ENCODE results near the gene C16orf90. TPM values are rescaled to one million over a fixed set of nuclear protein-coding genes. Genes with fewer than 3 reads are reported as not detected.

C16orf90 gene
- total RNA-seq, 4 donors from 2014 or later: not detected

- H3K27me3 ChIP-seq: no peaks in the 10 kb centered on the region
- 3 to 6% methylated on average over 10 of the region's 10 CpGs for WGBS, 2 donors
- H3K27ac ChIP-seq: peak overlapping the region; percentile 91 to 96 (median 94)
- H3K4me3 ChIP-seq: peak overlapping the region; percentile 65 to 96 (median 74)
- no peaks in the 10 kb centered on the region for H3K9me3 ChIP-seq
- no peaks in the 10 kb centered on the region for H3K36me3 ChIP-seq
- no peak for DNase-seq (ENCODE audit: low spot score in 2 of 2)
- peaks cover 0 to 69% (median 38%) of the 10 kb centered on the region in 4 donors for H3K4me1 ChIP-seq
- no peak for TF ChIP-seq CTCF (IDR thresholded peaks at IDR 0.05)
- no peak for TF ChIP-seq POLR2A (IDR thresholded peaks at IDR 0.05)
These were observed 36.4 kb downstream of the C16orf90 start for GRCh38 chr16:3458852-3459361.

GRCh38 chr16:3458278-3458851, 36.9 kb downstream of the C16orf90 start:
- 0 to 1% methylated on average over 14 to 31 of the region's 47 CpGs for WGBS, 2 donors
- DNase-seq (ENCODE audit: low spot score in 2 of 2): no peak
- peak overlapping the region; percentile 65 to 96 (median 74) for H3K4me3 ChIP-seq
- no peaks in the 10 kb centered on the region for H3K27me3 ChIP-seq
- H3K27ac ChIP-seq: peak overlapping the region; percentile 91 to 96 (median 94)
- H3K9me3 ChIP-seq: no peaks in the 10 kb centered on the region
- TF ChIP-seq EP300 (IDR thresholded peaks at IDR 0.05) (no peak), CTCF (IDR thresholded peaks at IDR 0.05) (no peak)
- H3K36me3 ChIP-seq: no peaks in the 10 kb centered on the region
- H3K4me1 ChIP-seq: peaks cover 0 to 67% (median 38%) of the 10 kb centered on the region in 4 donors

GRCh38 chr16:3457434-3458252, 37.6 kb downstream of the C16orf90 start:
- Histone ChIP-seq H3K36me3 (no peaks in the 10 kb centered on the region), H3K27ac (peak overlapping the region; percentile 91 to 96 (median 94)), H3K4me1 (peaks cover 0 to 61% (median 38%) of the 10 kb centered on the region in 4 donors), H3K9me3 (no peaks in the 10 kb centered on the region), H3K4me3 (peak overlapping the region; percentile 65 to 96 (median 74)), H3K27me3 (no peaks in the 10 kb centered on the region)
- WGBS, 2 donors: 0 to 28% methylated on average over 3 to 19 of the region's 83 CpGs
- TF ChIP-seq EP300 (IDR thresholded peaks at IDR 0.05): peak in 1 of 2 donors; percentile 86
- TF ChIP-seq POLR2A (IDR thresholded peaks at IDR 0.05): peak in 1 of 2 donors; percentile 55
- peak; percentile 57 to 78 (median 71) for TF ChIP-seq CTCF (IDR thresholded peaks at IDR 0.05)
- peak; percentile 67 to 72 for DNase-seq (ENCODE audit: low spot score in 2 of 2)

- peaks cover 0 to 2% (median under 1%) of the 10 kb centered on the region in 3 donors for H3K36me3 ChIP-seq
- no peak for TF ChIP-seq EP300 (IDR thresholded peaks at IDR 0.05)
- no peak for TF ChIP-seq CTCF (IDR thresholded peaks at IDR 0.05)
- no peak overlapping the region for H3K27ac ChIP-seq
- WGBS, 2 donors: 75 to 81% methylated on average over 10 of the region's 10 CpGs
- H3K27me3 ChIP-seq: no peaks in the 10 kb centered on the region
- no peak for DNase-seq (ENCODE audit: low spot score in 2 of 2)
- H3K4me3 ChIP-seq: no peak overlapping the region
- no peaks in the 10 kb centered on the region for H3K9me3 ChIP-seq
- peaks cover 0 to 31% (median 22%) of the 10 kb centered on the region in 4 donors for H3K4me1 ChIP-seq
These were observed 40.6 kb downstream of the C16orf90 start for GRCh38 chr16:3454631-3455147.

GRCh38 chr16:3454093-3454492, 41.2 kb downstream of the C16orf90 start:
- H3K27me3 ChIP-seq: no peaks in the 10 kb centered on the region
- TF ChIP-seq EP300 (IDR thresholded peaks at IDR 0.05) (no peak), POLR2A (IDR thresholded peaks at IDR 0.05) (no peak), CTCF (IDR thresholded peaks at IDR 0.05) (no peak)
- peaks cover 0 to 25% (median 16%) of the 10 kb centered on the region in 4 donors for H3K4me1 ChIP-seq
- 89 to 90% methylated on average over 5 of the region's 5 CpGs for WGBS, 2 donors
- H3K36me3 ChIP-seq: peaks cover 0 to 7% (median 2%) of the 10 kb centered on the region in 3 donors
- DNase-seq (ENCODE audit: low spot score in 2 of 2): no peak
- no peak overlapping the region for H3K4me3 ChIP-seq
- no peak overlapping the region for H3K27ac ChIP-seq
- H3K9me3 ChIP-seq: no peaks in the 10 kb centered on the region
